Heart left ventricle (tissue), 16 donors: ENCODE data around the gene EME1. TPM values are rescaled to one million over a fixed set of nuclear protein-coding genes. Genes with fewer than 3 reads are reported as not detected.
"Not testable (repeated sequence)": the region's sequence is repeated elsewhere in the genome, so short reads cannot be mapped to it uniquely, and the experiment has no call there.

ENCODE experiments used
- ATAC-seq, 4 donors: fragments of 200-7000 bp; cut with Tn5 transposase; one replicate each; pipeline ENCODE4 v1.9.1; 2020 to 2022; ENCODE audit warnings: moderate library complexity in 4 of 4, mild to moderate bottlenecking in 3 of 4, moderate number of reproducible peaks in 1 of 4
- DNase-seq, 5 donors: peaks; one replicate each; pipeline ENCODE4 v3.0.0-alpha.2; 2020
- H3K27ac ChIP-seq, 12 donors: fragments of 200-600 bp; sonication (generic) in 4 of 12; one replicate each; pipeline versions ENCODE4 v1.5.0 to v1.8.0; 2016 to 2022; ENCODE audit warnings: mild to moderate bottlenecking in 2 of 12
- H3K27me3 ChIP-seq, 9 donors: fragments of 200-600 bp; sonication (generic) in 2 of 9; one replicate each; pipeline versions ENCODE4 v1.5.1 to v1.8.0; 2016 to 2022; ENCODE audit warnings: mild to moderate bottlenecking in 3 of 9
- H3K36me3 ChIP-seq, 9 donors: fragments of 200-600 bp; sonication (generic) in 2 of 9; one replicate each; pipeline versions ENCODE4 v1.5.0 to v1.8.0; 2018 to 2022; ENCODE audit warnings: mild to moderate bottlenecking in 2 of 9
- H3K4me1 ChIP-seq, 12 donors: fragments of 200-600 bp; sonication (generic) in 4 of 12; one replicate each; pipeline versions ENCODE4 v1.5.0 to v1.8.0; 2016 to 2022; ENCODE audit warnings: mild to moderate bottlenecking in 3 of 12
- H3K4me3 ChIP-seq, 12 donors: fragments of 200-600 bp; sonication (generic) in 4 of 12; one replicate each; pipeline versions ENCODE4 v1.5.0 to v1.8.0; 2017 to 2022; ENCODE audit warnings: mild to moderate bottlenecking in 9 of 12, moderate library complexity in 4 of 12
- H3K9me3 ChIP-seq, 12 donors: fragments of 200-600 bp; sonication (generic) in 4 of 12; one replicate each; pipeline versions ENCODE4 v1.5.0 to v1.8.0; 2016 to 2022; ENCODE audit warnings: mild to moderate bottlenecking in 1 of 12
- POLR2A ChIP-seq, 2 donors: fragments of 450-650 bp; IDR thresholded peaks; one replicate each; pipeline ENCODE4 v1.6.1; 2017; ENCODE audit warnings: antibody characterized with exemption in 2 of 2, mild to moderate bottlenecking in 2 of 2, moderate library complexity in 2 of 2
- WGBS, 4 donors: extraction: QIAGEN DNeasy Blood & Tissue Kit in 2 of 4; methylation state at CpG; one replicate each; pipeline versions ENCODE4 v1.1.5 to v1.1.7; 2013 to 2018; 5-methylcytosine and 5-hydroxymethylcytosine counted together
- intact Hi-C, 10 donors: fragments of 100-400 bp; cut with DNase I; formaldehyde crosslinking; loops; one replicate each; pipeline versions ENCODE4 v1.11.1 to v1.14.2; 2022
- polyA plus RNA-seq, 2 donors: library from polyadenylated mRNA; stranded (reverse); fragments of 200-250 nt; gene quantifications; one replicate each; pipeline ENCODE4 v1.2.3, GENCODE V29; 2013
- total RNA-seq, 9 donors: library from RNA; depleted of rRNA in 2 of 9; stranded (reverse); fragments of >200 nt in 2 of 9; fragmentation: NEBNext Ultra II Directional in 3 of 9; extraction: Animal tissue kit (Norgen Biotek cat#: 25700) in 3 of 9; gene quantifications; one replicate each; pipeline versions ENCODE4 v1.1.0 to v1.2.4, GENCODE V29; 2016 to 2023
- TF ChIP-seq, protein P1 (sequence below), 12 donors: fragments of 200-600 bp; sonication (generic) in 4 of 12; IDR thresholded peaks; one replicate each; pipeline versions ENCODE4 v1.5.0 to v1.8.0; 2018 to 2022; ENCODE audit warnings: antibody characterized with exemption in 12 of 12, mild to moderate bottlenecking in 5 of 12
- donor health status: ischemic (EF 13 %, LVEDD 7.1; RV severe dilation, severe dysfunction).
- donor health status: healthy with polysubstance abuse.
- donor health status: DM: no; HTN: yes; CAD: no.
- donor health status: DM: no; HTN: no; CAD: no.
- donor health status: ischemic (EF 25% LVEDD 6.9; RV normal size, moderate dysfunction).
- donor health status: ischemic (EF 25% LVEDD 5.7; RV mildly dilated, moderate dysfunction).
- donor health status: healthy.
- donor health status: DM: yes; HTN: yes; CAD: no.
- donor health status: ischemic (EF 35%, LVEDD 5.7; RV mildly dilated, moderate dysfunction).
- donor health status: nonischemic (EF 11% LVEDD 7.7; RV severe dilation, severe dysfunction).
- donor health status: DM: yes; HTN: yes; CAD: no.
- donor health status: PGD.
- donor health status: ischemic (EF 29% LVEDD 5.4; RV normal size, mild dysfunction).
- donor health status: nonischemic (EF 23%, LVEDD 6.1; RV moderate dilation, normal function).

The EME1 gene
- total and polyA plus RNA-seq, 11 donors: 0.22 to 3.4 (median 0.72) TPM; not detected in 6

DNA sequence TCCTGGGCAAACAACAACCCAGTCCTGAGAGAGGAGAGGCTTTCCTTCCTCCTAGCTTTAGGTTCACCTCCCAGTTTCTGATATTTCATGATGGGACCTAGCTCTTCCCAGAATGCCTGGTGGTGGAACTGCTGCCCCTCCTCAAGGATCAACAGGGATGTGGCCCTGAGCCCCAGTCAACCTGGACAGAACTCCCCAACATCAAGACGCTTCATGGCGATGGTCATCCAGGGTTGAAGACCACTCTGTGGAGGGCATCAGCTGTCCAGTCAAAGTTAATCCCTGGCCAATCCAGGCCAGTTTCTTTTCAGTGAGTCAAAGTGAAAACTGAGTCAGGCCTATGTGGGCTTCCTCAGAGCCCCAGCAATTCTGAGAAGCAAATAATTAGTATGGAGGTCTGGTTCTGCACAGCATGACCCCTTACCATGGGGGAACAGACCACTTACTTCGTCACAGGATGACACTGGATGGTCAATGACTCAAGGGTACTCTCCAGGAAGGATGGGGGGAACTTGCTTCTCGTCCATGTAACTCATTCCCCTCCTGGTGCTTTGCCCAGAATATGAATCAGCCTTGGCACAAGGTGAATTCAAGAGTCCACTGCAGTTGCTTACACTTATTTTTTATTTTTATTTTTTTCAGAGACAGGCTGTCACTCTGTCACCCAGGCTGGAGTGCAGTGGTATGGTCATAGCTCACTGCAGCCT is 41.8 kb upstream of the EME1 start:
- ATAC-seq: peak in 1 of 4 donors; percentile 23
- Histone ChIP-seq H3K4me3 (no peak overlapping the region), H3K27ac (no peak overlapping the region), H3K9me3 (no peaks in the 10 kb centered on the region), H3K4me1 (peaks cover 0 to 4% (median 0%) of the 10 kb centered on the region in 12 donors), H3K36me3 (no peaks in the 10 kb centered on the region), H3K27me3 (no peaks in the 10 kb centered on the region)
- WGBS, 4 donors: 71 to 77% (median 77%) methylated on average over 4 of the region's 4 CpGs
- no peak for DNase-seq
- TF ChIP-seq, protein P1, sequence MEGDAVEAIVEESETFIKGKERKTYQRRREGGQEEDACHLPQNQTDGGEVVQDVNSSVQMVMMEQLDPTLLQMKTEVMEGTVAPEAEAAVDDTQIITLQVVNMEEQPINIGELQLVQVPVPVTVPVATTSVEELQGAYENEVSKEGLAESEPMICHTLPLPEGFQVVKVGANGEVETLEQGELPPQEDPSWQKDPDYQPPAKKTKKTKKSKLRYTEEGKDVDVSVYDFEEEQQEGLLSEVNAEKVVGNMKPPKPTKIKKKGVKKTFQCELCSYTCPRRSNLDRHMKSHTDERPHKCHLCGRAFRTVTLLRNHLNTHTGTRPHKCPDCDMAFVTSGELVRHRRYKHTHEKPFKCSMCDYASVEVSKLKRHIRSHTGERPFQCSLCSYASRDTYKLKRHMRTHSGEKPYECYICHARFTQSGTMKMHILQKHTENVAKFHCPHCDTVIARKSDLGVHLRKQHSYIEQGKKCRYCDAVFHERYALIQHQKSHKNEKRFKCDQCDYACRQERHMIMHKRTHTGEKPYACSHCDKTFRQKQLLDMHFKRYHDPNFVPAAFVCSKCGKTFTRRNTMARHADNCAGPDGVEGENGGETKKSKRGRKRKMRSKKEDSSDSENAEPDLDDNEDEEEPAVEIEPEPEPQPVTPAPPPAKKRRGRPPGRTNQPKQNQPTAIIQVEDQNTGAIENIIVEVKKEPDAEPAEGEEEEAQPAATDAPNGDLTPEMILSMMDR (IDR thresholded peaks at IDR 0.05): no peak
- no peak for TF ChIP-seq POLR2A (IDR thresholded peaks at IDR 0.05)
- intact Hi-C loops: no loop called here

DNA sequence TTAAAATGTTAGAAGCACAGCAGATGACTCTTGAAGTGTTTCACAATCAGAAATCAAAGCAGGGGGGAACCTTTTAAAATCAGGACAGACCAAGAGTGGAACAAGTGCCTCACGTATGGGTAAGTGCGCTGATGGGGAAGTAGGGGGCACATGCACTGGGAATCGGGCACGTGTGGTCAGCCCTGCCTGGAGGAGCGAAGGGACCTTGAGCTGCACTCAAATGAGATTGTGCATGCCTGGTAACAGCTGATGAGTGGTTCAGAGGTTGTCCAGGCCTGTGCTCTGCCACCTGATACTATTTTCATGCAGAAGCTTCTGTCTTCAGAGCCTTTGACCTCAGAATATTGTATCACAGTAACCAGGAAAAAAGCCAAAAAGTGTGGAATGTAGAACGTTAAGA is 40.8 kb upstream of the EME1 start:
- intact Hi-C loops: no loop called here
- WGBS, 4 donors: 38 to 50% (median 48%) methylated on average over 6 of the region's 6 CpGs
- H3K4me1 ChIP-seq: peaks cover 0 to 4% (median 0%) of the 10 kb centered on the region in 12 donors
- H3K9me3 ChIP-seq: no peaks in the 10 kb centered on the region
- TF ChIP-seq POLR2A (IDR thresholded peaks at IDR 0.05): no peak
- TF ChIP-seq, protein P1 (IDR thresholded peaks at IDR 0.05): no peak
- ATAC-seq: peak; percentile 65 to 85 (median 78)
- H3K27ac ChIP-seq: no peak overlapping the region
- H3K27me3 ChIP-seq: no peaks in the 10 kb centered on the region
- H3K4me3 ChIP-seq: no peak overlapping the region
- H3K36me3 ChIP-seq: no peaks in the 10 kb centered on the region
- DNase-seq: peak in 1 of 5 donors; percentile 56

DNA sequence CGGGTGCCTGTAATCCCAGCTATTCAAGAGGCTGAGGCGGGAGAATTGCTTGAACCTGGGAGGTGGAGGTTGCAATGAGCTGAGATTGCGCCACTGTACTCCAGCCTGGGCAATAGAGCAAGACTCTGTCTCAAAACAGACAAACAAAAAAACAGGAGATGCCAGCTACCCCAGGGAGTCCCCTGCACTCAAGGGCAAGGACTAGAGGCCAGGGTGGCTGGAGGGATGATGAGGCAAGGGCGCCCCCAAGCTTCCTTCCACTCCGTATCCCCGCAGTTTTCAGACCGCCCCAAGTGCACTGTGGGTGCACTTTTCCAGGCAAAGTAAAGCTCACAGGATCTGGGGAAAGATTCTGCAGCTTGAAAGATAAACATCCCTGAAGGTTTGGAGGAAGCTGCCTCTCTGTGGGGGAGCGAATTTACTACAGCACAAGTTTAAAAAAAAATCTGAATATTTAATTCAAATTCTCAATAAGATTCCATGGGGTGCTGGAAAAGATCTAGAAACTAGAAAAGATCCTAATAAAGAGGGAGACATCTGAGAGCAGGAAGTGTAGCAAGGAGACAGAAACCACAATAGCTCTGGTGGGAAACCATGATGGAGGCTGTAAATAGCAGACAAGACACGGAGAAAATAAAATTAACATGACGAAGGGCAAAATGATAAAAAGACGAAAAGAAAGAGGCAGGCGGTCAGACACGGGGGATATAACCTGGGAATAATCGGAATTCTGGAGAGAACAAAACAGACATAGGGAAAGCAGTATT is 39.6 kb upstream of the EME1 start:
- ATAC-seq: not testable (repeated sequence)
- WGBS, 4 donors: 61 to 68% (median 66%) methylated on average over 14 of the region's 14 CpGs

DNA sequence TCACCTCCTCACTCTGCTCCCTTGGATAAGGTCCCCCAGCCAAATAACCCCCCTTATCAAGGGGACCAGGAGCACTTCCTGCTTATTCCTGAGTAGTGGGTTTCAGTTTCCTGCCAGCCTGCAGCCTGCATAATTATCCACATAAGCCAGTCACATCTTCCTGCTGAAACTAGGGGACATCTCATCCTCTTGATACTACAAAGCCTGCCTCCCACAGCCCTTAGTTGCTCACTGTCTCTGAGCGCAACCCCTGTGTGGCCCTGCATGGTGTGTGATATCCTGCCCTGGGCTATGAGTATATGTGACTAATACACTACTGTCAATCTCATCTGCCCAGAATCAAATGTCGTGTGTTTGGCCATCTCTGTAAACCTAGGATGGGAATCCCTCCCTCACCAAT is 35.1 kb upstream of the EME1 start:
- no peaks in the 10 kb centered on the region for H3K4me1 ChIP-seq
- H3K9me3 ChIP-seq: peaks cover 0 to 15% (median 0%) of the 10 kb centered on the region in 12 donors
- ATAC-seq (no peak), DNase-seq (no peak)
- no peak for TF ChIP-seq POLR2A (IDR thresholded peaks at IDR 0.05)
- TF ChIP-seq, protein P1 (IDR thresholded peaks at IDR 0.05): no peak
- WGBS, 4 donors: 60 to 90% (median 87%) methylated on average over 2 of the region's 2 CpGs
- no peak overlapping the region for H3K27ac ChIP-seq
- intact Hi-C loops: no loop called here
- no peaks in the 10 kb centered on the region for H3K36me3 ChIP-seq
- H3K4me3 ChIP-seq: no peak overlapping the region
- no peaks in the 10 kb centered on the region for H3K27me3 ChIP-seq

More for the DNA sequence above, 39.6 kb upstream of the EME1 start:
- H3K4me3 ChIP-seq, intact Hi-C loops, H3K4me1 ChIP-seq, DNase-seq, H3K27me3 ChIP-seq, H3K36me3 ChIP-seq, H3K9me3 ChIP-seq, H3K27ac ChIP-seq: not testable (repeated sequence)
